ENCODE results near the gene EIF5A. TPM values are rescaled to one million over a fixed set of nuclear protein-coding genes. Genes with fewer than 3 reads are reported as not detected.
"Not testable (repeated sequence)": the region's sequence is repeated elsewhere in the genome, so short reads cannot be mapped to it uniquely, and the experiment has no call there.

The EIF5A gene
- total RNA-seq, 2 experiments from 2014 or later: 1,619 to 1,670 TPM

DNA sequence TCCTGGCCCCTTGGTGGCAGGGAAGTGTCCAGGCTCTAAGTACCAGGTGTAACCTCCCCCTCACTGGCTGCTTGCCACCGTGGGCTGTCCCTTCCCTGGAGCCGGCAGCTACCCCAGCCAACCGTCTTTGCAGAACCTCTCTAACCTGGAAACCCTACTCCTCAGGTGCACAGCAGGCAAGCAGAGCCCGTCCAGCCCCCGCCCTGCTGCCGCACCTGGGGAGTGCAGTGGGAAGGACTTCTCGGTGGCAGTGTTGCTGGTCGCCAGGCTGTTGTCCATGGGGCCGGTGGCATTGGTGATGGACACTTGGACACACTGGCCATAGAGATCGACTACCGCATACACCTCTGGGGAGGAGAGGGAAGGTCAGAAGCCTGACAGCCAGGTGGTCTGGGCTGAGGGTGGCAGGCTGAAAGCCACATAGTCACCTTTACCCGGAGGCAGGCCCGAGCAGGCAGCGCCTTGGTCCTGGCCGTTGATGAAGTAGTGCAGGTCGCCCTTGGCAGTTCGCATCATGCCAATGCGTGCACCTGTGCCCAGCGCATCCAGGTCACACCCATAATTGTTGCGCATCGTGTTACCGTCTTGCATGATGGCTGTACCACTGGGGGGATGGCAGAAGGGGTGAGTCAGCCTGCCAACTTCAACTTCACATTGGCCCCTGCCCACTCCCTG, 15.2 kb downstream of the EIF5A start:
- ChIA-PET CTCF (interaction anchor here (2.5 to 2.6 kb wide), 2 partner anchors 14 to 21 kb away, joined by 9 to 16 read pairs; partner anchors contain the start of gene ACAP1), POLR2A (no interaction called here)

GRCh38 chr17:7323731-7324437, 16.5 kb downstream of the EIF5A start:
- POLR2A ChIA-PET: no interaction called here
- CTCF ChIA-PET: interaction anchor here (1.0 to 2.6 kb wide), 3 partner anchors 12 to 364 kb away, joined by 4 to 16 read pairs (median 9); partner anchors contain the start of genes ACAP1, TP53 and WRAP53

GRCh38 chr17:7324438-7324779, 17.0 kb downstream of the EIF5A start:
- ChIA-PET CTCF (interaction anchor here (0.6 to 2.6 kb wide), 6 partner anchors 11 to 363 kb away, joined by 3 to 16 read pairs (median 4); partner anchors contain the start of genes ACAP1, TMEM95, TP53 and WRAP53), POLR2A (interaction anchor here (1.0 kb wide), 1 partner anchor 11 kb away, joined by 7 read pairs; no protein-coding TSS in a partner anchor)

- ChIA-PET POLR2A (interaction anchor here (1.0 kb wide), 1 partner anchor 12 kb away, joined by 7 read pairs; no protein-coding TSS in a partner anchor), CTCF (interaction anchor here (0.6 to 2.6 kb wide), 6 partner anchors 11 to 363 kb away, joined by 3 to 16 read pairs (median 4); partner anchors contain the start of genes ACAP1, TMEM95, TP53 and WRAP53)
Observed at GRCh38 chr17:7325031-7325528, 17.7 kb downstream of the EIF5A start.

GRCh38 chr17:7326186-7326585, 18.8 kb downstream of the EIF5A start:
- POLR2A ChIA-PET: no interaction called here

DNA sequence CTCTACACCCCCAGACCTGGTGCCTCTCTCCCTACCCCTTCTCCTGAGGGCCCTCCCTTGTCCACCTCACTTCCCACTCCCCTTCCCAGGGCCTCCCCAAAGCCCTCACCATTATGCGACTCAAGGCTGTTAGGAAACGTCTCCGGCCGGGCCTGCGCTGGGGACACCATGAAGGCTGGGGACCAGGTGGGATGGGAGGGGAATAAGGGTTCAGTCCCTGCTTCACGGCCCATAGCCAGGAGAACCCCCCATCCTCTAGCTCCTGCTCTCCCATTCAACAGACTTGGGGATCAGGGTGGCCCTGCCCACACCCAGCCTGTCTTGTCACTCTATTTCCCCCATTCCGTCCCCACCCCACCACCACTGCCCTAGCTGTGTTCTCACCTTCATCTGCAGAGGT, 19.6 kb downstream of the EIF5A start:
- POLR2A ChIA-PET: no interaction called here

More at GRCh38 chr17:7326186-7326585, 18.8 kb downstream of the EIF5A start:
- CTCF ChIA-PET: interaction anchor here (1.0 to 1.3 kb wide), 3 partner anchors 10 to 45 kb away, joined by 3 to 4 read pairs (median 4); partner anchors contain the start of genes ACAP1 and SLC2A4

GRCh38 chr17:7327501-7327900, 20.1 kb downstream of the EIF5A start:
- ChIA-PET CTCF (no interaction called here), POLR2A (no interaction called here)

More for the DNA sequence above, 19.6 kb downstream of the EIF5A start:
- CTCF ChIA-PET: interaction anchor here (1.0 to 1.3 kb wide), 3 partner anchors 9 to 46 kb away, joined by 3 to 4 read pairs (median 4); partner anchors contain the start of genes ACAP1 and SLC2A4

DNA sequence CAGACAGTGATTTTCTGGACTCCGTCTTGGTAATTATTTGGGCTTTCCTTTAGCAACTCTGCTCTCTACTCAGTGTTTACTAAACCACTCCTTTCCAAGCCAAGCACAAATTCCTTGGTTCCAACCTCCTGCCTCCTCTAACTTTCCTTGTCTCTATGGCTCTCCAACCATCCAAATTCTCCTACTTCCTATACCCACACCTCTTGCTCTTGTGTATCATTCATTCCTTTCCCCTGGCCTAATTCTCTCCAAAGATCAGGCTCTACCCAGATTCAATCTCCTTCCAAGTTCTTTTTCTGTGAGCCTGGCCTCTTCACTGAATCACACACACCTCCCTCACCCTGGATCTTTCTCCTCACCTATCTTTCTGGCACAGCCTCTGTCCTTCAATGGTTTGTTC, 20.6 kb downstream of the EIF5A start:
- POLR2A ChIA-PET: no interaction called here

GRCh38 chr17:7328840-7329373, 21.5 kb downstream of the EIF5A start, which contains the start of gene NEURL4:
TSS of gene NEURL4 (minus strand) at chr17:7329335. CDS start at chr17:7329312, 23 bp downstream.
- ChIA-PET POLR2A (interaction anchor here (0.8 to 1.9 kb wide), 13 partner anchors 8 to 357 kb away, joined by 3 to 13 read pairs (median 5); partner anchors contain the start of genes GPS2, MPDU1 and TMEM102), CTCF (interaction anchor here (0.7 to 2.7 kb wide), 9 partner anchors 9 to 232 kb away, joined by 3 to 11 read pairs (median 4); partner anchors contain the start of genes DVL2, GPS2 and SENP3)

More for the DNA sequence above, 20.6 kb downstream of the EIF5A start:
- CTCF ChIA-PET: interaction anchor here (0.8 to 1.6 kb wide), 3 partner anchors 10 to 93 kb away, joined by 3 to 6 read pairs (median 3); partner anchors contain the start of gene DVL2

GRCh38 chr17:7329374-7329996, 22.1 kb downstream of the EIF5A start:
- ChIA-PET CTCF (interaction anchor here (0.7 to 2.7 kb wide), 10 partner anchors 9 to 231 kb away, joined by 3 to 11 read pairs (median 4); partner anchors contain the start of genes GPS2 and SENP3), POLR2A (interaction anchor here (0.5 to 1.9 kb wide), 17 partner anchors 9 to 357 kb away, joined by 3 to 13 read pairs (median 5); partner anchors contain the start of genes GPS2, MPDU1, POLR2A and TMEM102)

DNA sequence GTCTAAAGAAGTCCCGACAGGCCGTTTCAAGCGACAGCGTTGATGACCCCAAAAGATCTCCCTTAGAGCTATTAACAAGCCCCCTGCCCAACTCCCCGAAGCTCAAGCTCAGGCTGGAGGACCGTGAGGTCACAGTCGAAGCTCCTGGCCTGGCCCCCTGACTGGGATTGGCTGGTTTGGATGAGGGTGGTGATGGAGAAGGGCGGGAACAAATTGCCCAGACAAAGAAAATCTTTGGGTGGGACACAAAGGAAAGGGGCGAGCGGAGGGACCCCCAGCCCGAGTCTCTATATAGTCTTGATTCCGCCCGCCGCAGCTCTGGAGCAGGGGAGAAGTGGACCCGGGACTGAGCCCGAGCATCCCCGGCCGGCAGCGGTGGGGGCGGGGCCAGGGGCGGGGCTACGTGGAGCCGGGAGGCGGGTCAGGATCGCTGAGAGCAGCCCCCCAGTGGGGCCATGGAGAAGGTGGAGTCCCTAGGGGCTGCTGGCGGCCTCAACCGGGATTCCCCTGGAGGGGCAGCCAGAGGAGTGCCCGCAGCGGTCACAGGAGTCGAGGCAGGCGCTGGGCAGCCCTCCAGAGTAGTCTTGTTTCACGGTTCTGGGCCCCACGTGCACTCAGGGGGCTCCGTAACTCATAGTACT, 22.7 kb downstream of the EIF5A start:
- ChIA-PET CTCF (interaction anchor here (0.7 to 2.7 kb wide), 8 partner anchors 14 to 231 kb away, joined by 3 to 11 read pairs (median 4); partner anchors contain the start of genes GPS2 and SENP3), POLR2A (interaction anchor here (0.5 to 1.9 kb wide), 16 partner anchors 10 to 356 kb away, joined by 3 to 13 read pairs (median 5); partner anchors contain the start of genes GPS2, MPDU1, POLR2A and TMEM102)

DNA sequence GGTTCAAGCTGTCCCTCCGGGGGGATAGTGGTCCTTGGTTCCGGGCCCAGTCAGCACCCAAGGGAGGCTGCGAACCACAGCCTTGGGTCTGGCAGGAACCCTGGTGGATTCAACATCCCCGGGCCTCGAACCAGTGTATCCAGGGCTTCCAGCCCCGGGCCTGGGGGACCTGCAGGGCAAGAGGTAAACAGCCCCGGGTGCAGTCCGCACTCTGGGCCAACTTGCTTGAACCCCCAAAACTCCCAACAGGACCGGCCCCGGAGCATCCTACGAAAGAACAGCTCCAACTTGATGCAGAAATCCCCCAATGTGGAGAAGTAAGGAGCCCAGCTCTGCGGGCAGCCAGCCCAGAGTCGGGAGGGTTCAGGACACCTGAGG, 23.2 kb downstream of the EIF5A start:
- POLR2A ChIA-PET: interaction anchor here (1.9 kb wide), 1 partner anchor 110 kb away, joined by 5 read pairs; no protein-coding TSS in a partner anchor
- CTCF ChIA-PET: interaction anchor here (1.6 to 2.7 kb wide), 2 partner anchors 14 to 25 kb away, joined by 4 to 11 read pairs; no protein-coding TSS in a partner anchor

- CTCF ChIA-PET: interaction anchor here (1.6 kb wide), 1 partner anchor 36 kb away, joined by 3 read pairs; no protein-coding TSS in a partner anchor
- POLR2A ChIA-PET: no interaction called here
Observed at GRCh38 chr17:7332111-7332510, 24.7 kb downstream of the EIF5A start.

DNA sequence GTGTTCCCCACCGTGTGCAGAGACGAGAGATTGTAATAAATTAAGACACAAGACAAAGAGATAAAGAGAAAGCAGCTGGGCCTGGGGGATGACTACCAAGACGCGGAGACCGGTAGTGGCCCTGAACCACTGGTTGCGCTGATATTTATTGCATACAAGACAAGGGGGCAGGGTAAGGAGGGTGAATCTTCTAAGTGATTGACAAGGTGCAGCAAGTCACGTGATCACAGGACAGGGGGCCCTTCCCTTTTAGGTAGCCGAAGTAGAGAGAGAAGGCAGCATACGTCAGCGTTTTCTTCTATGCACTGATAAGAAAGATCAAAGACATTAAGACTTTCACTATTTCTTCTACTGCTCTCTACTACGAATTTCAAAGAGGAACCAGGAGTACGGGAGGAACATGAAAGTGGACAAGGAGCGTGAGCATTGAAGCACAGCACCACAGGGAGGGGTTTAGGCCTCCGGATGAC, 25.2 kb downstream of the EIF5A start:
- POLR2A ChIA-PET: not testable (repeated sequence)
- CTCF ChIA-PET: interaction anchor here (1.6 kb wide), 1 partner anchor 36 kb away, joined by 3 read pairs; no protein-coding TSS in a partner anchor

DNA sequence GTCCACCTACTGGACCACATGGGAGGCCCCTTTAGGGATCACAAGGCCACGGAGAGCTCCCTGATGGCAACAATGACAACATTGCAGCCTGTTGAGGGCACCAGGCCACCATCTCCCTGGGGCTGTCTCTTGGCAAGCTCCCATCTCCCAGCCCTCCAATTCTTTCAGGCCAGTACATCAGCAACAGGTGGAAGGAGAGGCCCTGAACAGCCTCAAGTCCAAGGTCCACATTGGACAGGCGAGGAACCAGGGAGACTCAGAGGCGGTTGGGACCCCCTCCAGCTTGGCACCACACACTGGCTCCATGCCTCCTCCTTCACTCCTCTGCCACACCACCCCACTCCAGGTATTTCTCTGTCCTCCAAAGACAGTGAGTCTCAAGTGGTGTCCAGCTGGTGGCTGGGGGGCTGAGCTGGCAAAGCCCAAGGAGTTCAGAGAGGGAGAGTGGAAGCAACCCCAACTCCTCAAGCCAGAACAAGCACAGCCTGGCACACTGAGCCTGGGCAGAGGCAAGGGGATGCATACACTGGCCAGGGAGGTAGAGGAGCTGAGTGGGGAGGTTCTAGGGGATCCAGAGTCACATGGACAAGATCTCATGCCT, 27.6 kb downstream of the EIF5A start:
- POLR2A ChIA-PET: interaction anchor here (2.1 kb wide), 1 partner anchor 10 kb away, joined by 11 read pairs; no protein-coding TSS in a partner anchor
- CTCF ChIA-PET: interaction anchor here (1.0 to 3.6 kb wide), 8 partner anchors 10 to 100 kb away, joined by 3 to 21 read pairs (median 6); partner anchors contain the start of genes GPS2 and TMEM102

GRCh38 chr17:7335765-7336164, 28.3 kb downstream of the EIF5A start:
- ChIA-PET CTCF (interaction anchor here (0.8 to 3.6 kb wide), 13 partner anchors 9 to 803 kb away, joined by 3 to 21 read pairs (median 4); partner anchors contain the start of genes GPS2 and TMEM102), POLR2A (interaction anchor here (1.0 to 2.3 kb wide), 4 partner anchors 9 to 117 kb away, joined by 3 to 13 read pairs (median 12); partner anchors contain the start of genes ACADVL and DLG4)
